ENCODE results near the gene CASTOR1.
A peak's percentile ranks its signal among the peaks of the same experiment; 100 is the strongest.

Gene CASTOR1

GRCh38 chr22:30262917-30263741 lies 26.2 kb downstream of the CASTOR1 start:
- DNase-seq, result peak; percentile 85

- DNase-seq, result no peak
Observed at GRCh38 chr22:30262112-30262511, 27.2 kb downstream of the CASTOR1 start.

- no peak for DNase-seq
Observed at GRCh38 chr22:30261134-30261533, 28.2 kb downstream of the CASTOR1 start.

GRCh38 chr22:30260682-30261081 lies 28.6 kb downstream of the CASTOR1 start:
- DNase-seq, result no peak

- no peak for DNase-seq
Observed at GRCh38 chr22:30260276-30260675, 29.0 kb downstream of the CASTOR1 start.

- no peak for DNase-seq
Observed at GRCh38 chr22:30254314-30254713, 35.0 kb downstream of the CASTOR1 start.

GRCh38 chr22:30253205-30253852 lies 36.0 kb downstream of the CASTOR1 start:
- peak; percentile 85 for DNase-seq

- DNase-seq, result no peak
Observed at GRCh38 chr22:30252411-30253204, 36.7 kb downstream of the CASTOR1 start.

- no peak for DNase-seq
Observed at GRCh38 chr22:30251711-30252110, 37.6 kb downstream of the CASTOR1 start.

GRCh38 chr22:30250661-30251267 lies 38.5 kb downstream of the CASTOR1 start:
- DNase-seq, result no peak

GRCh38 chr22:30250039-30250565 lies 39.2 kb downstream of the CASTOR1 start:
- no peak for DNase-seq

GRCh38 chr22:30249049-30250038 lies 40.0 kb downstream of the CASTOR1 start:
- peak; percentile 82 for DNase-seq

- no peak for DNase-seq
Observed at GRCh38 chr22:30248484-30248883, 40.8 kb downstream of the CASTOR1 start.

GRCh38 chr22:30247974-30248373 lies 41.3 kb downstream of the CASTOR1 start:
- DNase-seq, result no peak

- DNase-seq, result no peak
Observed at GRCh38 chr22:30247561-30247960, 41.7 kb downstream of the CASTOR1 start.

- no peak for DNase-seq
Observed at GRCh38 chr22:30246814-30247376, 42.4 kb downstream of the CASTOR1 start.

GRCh38 chr22:30245985-30246813 lies 43.1 kb downstream of the CASTOR1 start, which contains the start of gene LIF:
LIF (minus strand) TSS chr22:30246759; CDS start chr22:30246695, 64 bp downstream.
- DNase-seq, result peak; percentile 44

- no peak for DNase-seq
Observed at GRCh38 chr22:30245181-30245984, 43.9 kb downstream of the CASTOR1 start.

GRCh38 chr22:30244641-30245040 lies 44.7 kb downstream of the CASTOR1 start:
- DNase-seq, result no peak
